CD4-positive, alpha-beta T cell treated with Interleukin-6 for 4 hours (primary cell): ENCODE data around the gene HOXA9.

Experiments
- DNase-seq: peaks from one replicate; pipeline ENCODE4 v3.0.0-alpha.2; 2020; ENCODE audit warnings: mixed read lengths

Gene HOXA9

DNA sequence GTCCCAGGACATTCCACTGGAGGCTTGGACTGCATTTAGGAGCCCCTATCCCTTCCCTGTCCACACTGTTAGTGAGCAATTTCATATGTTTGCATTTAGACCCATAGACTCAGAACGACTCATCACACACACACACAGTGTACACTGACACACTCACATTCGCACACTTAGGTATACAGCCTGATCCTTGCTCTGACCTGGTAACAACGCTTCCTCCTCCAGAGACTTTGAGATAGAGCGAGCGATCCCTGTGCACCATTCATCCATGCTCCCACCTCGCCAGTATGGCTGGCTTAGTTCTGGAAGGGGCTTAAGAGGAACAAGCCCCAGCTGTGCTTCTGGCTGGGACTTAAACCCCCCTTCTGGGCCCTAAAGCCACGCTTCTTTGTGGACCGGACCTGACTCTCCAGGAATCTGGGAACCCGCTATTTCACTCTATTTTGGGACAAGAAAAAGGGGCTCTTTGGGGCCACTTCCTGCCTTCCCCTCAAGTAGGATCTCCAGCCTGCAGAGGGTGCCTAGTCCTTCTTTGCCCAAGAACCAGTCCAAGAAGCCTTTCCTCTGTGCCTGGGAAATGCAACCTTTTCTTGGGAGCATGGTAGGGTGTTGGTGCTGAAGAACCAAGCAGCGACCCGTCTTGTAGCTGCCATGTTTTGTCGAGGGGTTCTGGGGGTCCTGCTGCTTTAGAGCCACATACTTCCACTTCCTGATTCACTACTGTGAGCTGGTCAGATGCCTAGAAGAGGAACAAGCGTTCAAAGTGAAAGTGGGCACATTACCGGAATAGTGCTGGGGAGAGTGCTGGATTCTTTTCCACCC, 35.6 kb upstream of the HOXA9 start:
- DNase-seq = no peak

- DNase-seq = peak; percentile 48
Measured at GRCh38 chr7:27199849-27200760, 34.8 kb upstream of the HOXA9 start, which contains the start of gene HOXA13. TSS of gene HOXA13 (minus strand) at chr7:27200091. CDS start at chr7:27200077, 14 bp downstream.

- no peak for DNase-seq
Measured at GRCh38 chr7:27198871-27199801, 33.8 kb upstream of the HOXA9 start.

GRCh38 chr7:27198138-27198841, 33.0 kb upstream of the HOXA9 start:
- DNase-seq = no peak

GRCh38 chr7:27197137-27198042, 32.1 kb upstream of the HOXA9 start:
- DNase-seq = no peak

DNA sequence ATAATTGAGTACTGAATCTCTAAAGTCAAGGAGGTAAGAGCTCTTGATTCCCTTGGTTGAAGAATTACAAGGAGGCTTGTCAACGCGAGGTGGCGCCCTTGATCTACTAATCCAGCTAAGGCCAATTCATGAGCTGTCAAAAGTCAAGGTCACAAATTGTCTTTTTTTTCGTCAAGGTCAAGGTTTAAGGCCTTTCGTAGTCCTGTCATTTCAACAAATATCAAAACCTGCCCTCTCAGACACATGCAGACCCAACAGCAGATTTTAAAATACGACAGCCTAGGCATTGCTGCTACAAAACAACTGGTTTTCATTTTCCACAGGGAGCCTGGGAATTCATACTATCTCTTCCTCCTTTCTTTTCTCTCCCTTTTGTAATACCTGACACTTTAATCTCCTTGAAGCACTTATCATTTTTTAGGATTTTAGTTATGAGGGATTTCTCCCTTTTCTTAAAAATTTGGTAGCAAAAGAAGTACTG, 31.0 kb upstream of the HOXA9 start:
- DNase-seq = peak; percentile 87

- DNase-seq = no peak
Measured at GRCh38 chr7:27194686-27195379, 29.5 kb upstream of the HOXA9 start.

GRCh38 chr7:27194002-27194352, 28.6 kb upstream of the HOXA9 start:
- no peak for DNase-seq

- no peak for DNase-seq
Measured at GRCh38 chr7:27193335-27194001, 28.1 kb upstream of the HOXA9 start.

DNA sequence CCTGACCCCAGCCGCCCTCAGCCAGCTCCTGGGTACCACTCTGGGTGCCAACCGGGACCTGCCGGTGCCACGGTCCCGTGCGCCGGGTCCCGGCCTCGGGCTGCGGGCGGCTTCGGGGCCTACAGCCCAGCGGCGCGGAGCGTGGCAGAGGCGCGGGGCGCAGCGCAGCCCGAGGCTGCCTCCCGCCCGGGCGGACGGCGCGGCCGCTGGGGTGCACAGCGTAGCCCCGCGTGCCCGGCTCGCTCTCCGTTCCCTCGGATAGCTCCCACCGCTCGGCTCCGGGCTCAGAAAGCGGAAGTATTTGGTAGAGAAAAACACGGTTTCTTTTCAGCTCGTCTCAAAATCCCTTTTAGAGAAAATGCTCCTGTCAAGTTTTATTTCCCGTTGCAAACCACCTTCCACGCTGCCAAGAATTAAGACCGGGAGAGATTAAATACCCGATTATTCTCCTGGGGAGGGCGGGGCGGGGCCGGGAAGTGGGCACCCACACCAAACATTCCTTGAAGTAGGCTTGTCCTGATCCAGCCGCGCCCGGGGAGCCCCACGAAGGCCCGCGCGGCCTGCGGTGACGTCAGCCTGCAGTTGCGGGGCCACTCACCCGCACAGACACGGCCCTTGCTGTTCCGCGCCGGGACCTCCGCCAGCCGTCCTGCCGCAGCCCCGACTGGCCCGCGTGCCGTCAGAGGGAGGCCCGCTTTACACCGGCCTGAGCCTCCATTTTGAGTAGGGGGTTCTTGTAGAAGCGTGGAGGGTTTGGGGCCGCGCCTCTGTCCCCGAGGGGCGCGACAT, 27.4 kb upstream of the HOXA9 start:
- DNase-seq = no peak

- no peak for DNase-seq
Measured at GRCh38 chr7:27191833-27192545, 26.7 kb upstream of the HOXA9 start.

DNA sequence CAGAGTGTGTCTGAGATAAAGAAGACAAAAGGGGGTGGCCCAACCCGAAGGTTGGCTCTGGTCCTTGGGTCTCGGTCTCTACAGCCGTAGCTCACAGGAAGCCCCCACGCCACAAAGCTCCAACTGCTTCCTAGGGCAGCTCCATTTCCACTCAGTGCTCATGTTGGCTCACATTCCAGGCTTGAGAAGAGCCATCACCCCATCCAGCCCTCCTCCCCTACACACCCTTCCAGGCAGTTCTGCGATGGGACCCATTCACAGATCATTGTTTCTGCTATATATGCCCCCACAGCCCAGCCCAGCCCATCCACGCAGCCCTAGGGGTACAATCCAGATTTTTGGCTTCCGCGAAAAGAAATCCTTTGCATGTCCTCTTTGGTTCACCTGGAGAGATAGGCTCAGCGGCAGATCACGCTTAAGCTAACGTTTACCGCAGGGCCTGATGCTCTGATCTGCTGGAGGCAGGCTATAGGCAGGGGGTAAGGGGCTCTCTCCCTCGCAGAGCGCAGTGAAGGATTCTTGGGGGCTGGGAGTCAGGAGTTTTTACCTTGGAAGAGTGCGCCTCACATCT, 25.9 kb upstream of the HOXA9 start:
- DNase-seq = no peak

GRCh38 chr7:27189997-27190748, 24.8 kb upstream of the HOXA9 start:
- DNase-seq = no peak

DNA sequence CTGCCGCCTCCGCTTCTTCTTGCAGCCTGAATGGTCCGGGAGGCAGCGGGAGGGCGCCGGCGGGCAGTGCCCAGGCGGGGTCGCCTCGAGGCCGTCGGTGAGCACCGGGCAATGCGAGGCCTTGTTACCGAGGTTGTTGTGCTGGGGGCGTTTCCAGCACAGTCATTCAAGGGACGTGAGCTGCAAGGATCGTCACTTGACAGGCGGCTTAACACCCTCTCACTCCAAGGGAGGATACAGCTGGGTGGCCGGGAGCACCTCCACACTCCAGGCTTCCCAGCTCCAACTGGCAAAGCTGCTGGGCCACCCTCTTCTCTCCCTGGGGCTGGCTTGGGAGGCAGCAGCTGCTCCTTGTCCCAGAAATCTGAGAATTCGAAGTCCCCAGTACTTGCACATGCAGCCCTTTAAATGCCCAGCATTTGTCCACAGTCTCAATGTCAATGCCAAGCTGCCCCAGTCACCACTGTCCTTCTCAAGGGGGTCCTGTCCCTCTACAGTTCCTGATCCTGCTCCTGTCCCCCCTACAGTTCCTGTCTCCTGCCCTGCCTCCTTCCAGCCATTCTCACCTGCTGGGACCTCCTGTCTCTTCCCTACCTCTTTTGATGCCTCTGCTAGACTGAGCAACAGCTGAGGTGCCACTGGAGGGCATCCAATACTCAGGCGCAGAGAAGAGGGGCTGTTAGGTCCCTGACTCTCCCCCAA, 24.1 kb upstream of the HOXA9 start:
- DNase-seq = no peak

DNA sequence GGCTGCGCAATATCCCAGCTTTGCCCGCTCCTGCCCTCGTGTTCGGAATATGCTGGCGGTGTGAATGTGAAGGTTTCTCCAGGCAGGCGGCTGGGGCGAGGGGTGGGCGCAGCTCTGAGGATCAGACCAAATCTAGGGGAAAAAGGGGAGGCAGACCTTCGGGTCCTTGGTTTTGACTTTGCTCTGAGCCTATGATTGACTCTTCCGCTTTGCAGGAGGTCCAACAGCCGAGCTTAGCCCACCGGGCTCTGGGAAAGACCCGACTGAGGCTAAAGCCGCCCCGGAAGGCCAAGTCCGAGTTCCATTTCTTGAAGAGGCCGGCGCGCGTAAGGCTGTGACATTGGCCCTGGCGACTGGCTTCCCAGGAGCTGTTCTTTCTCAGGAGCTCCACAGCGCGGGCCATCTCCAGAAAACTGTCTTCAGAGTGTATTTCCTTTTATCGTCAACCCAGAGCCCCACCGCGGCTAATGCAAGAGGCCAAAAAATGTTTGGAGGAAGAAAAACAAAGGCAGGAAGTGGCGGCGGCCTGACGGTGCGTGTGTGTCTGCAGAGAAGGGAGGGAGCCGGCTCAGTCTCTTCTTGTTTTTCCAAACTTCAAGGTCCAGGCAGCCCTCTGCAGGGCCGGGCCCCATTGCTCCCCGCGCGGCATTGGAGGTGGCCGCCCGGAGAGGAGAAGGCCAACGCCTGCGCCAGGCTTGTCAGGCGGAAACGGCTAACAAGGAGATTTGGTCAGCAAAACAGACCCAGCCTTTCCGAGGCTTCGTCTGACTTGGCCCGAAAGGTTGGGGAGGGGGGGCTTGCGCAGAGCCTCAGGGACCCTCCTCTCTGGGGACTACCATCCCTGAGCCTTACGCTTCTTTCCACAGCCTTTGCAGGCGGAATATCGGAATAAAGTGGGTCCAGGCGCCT, 23.3 kb upstream of the HOXA9 start:
- peak; percentile 69 for DNase-seq
